SK-N-SH (cell line): ENCODE measurements around the gene RSPO4. TPM values are rescaled to one million over a fixed set of nuclear protein-coding genes. Genes with fewer than 3 reads are reported as not detected.

Source experiments
- CTCF ChIA-PET: fragments of 300-600, 350-600 bp; formaldehyde crosslinking; extraction: SDS; loops from one replicate; lab custom pipeline; 2021; lab: Yijun Ruan, JAX
- POLR2A ChIA-PET: fragments of 350-600 bp; sonication (Branson Sonifier 250); formaldehyde crosslinking; extraction: SDS; loops from one replicate; lab custom pipeline; 2020; ENCODE audit warnings: antibody characterized with exemption, inconsistent platforms; lab: Yijun Ruan, JAX
- DNase-seq: peaks from one replicate; pipeline ENCODE4 v3.0.0; 2012
- H2AFZ ChIP-seq: fragments of 200-600 bp; sonication (generic); 2 replicates; pipeline ENCODE4 v1.8.1; 2016; ENCODE audit warnings: antibody characterized with exemption, mild to moderate bottlenecking, low read depth
- H3F3A ChIP-seq: fragments of 200-600 bp; sonication (generic); replicated peaks from 2 replicates; pipeline ENCODE3; 2016; ENCODE audit warnings: antibody characterized with exemption, mild to moderate bottlenecking; ENCODE audit not compliant: insufficient read depth
- H3K27ac ChIP-seq, 2 experiments: fragments of 200-500 bp in 1 of 2; fragments of 200-600 bp in 1 of 2; sonication (Bioruptor generic) in 1 of 2; sonication (generic), shearing (Covaris generic) in 1 of 2; 2 replicates each; pipeline versions ENCODE4 v1.5.1 to v1.6.1; 2014 to 2016; ENCODE audit warnings: low read depth in 2 of 2, inconsistent platforms in 1 of 2, low read length in 1 of 2, mild to moderate bottlenecking in 1 of 2, mixed read lengths in 1 of 2
- H3K27me3 ChIP-seq: fragments of 200-600 bp; sonication (generic), shearing (Covaris generic); 2 replicates; pipeline ENCODE4 v1.6.1; 2016; ENCODE audit warnings: mixed run types; ENCODE audit not compliant: insufficient read depth
- H3K36me3 ChIP-seq, 2 experiments: fragments of 200-500 bp in 1 of 2; fragments of 200-600 bp in 1 of 2; sonication (Bioruptor generic) in 1 of 2; sonication (generic) in 1 of 2; replicated peaks in 1 of 2; 2 replicates each; pipeline versions ENCODE3 to v1.5.1; 2014 to 2016; ENCODE audit warnings: low read length in 1 of 2, mild to moderate bottlenecking in 1 of 2; ENCODE audit not compliant: insufficient read depth in 2 of 2, control insufficient read depth in 1 of 2
- H3K4me1 ChIP-seq, 2 experiments: fragments of 200-500 bp in 1 of 2; fragments of 200-600 bp in 1 of 2; sonication (Bioruptor generic) in 1 of 2; sonication (generic), shearing (Covaris generic) in 1 of 2; 2 replicates each; pipeline versions ENCODE4 v1.5.1 to v1.6.1; 2014 to 2016; ENCODE audit warnings: low read depth in 1 of 2, low read length in 1 of 2, mixed run types in 1 of 2; ENCODE audit not compliant: insufficient read depth in 2 of 2, control insufficient read depth in 1 of 2
- H3K4me2 ChIP-seq: fragments of 200-600 bp; sonication (generic), shearing (Covaris generic); 2 replicates; pipeline ENCODE4 v1.6.1; 2017; ENCODE audit warnings: mixed run types
- H3K4me3 ChIP-seq, 2 experiments: fragments of 200-500 bp in 1 of 2; fragments of 200-600 bp in 1 of 2; sonication (Bioruptor generic) in 1 of 2; sonication (generic), shearing (Covaris generic) in 1 of 2; 2 replicates each; pipeline versions ENCODE4 v1.5.1 to v1.8.1; 2014 to 2016; ENCODE audit warnings: low read depth in 2 of 2, inconsistent platforms in 1 of 2, low read length in 1 of 2, mild to moderate bottlenecking in 1 of 2, mixed read lengths in 1 of 2, moderate library complexity in 1 of 2
- H3K79me2 ChIP-seq: fragments of 200-600 bp; sonication (generic); 2 replicates; pipeline ENCODE4 v1.8.1; 2017; ENCODE audit warnings: mild to moderate bottlenecking; ENCODE audit not compliant: insufficient read depth
- H3K9ac ChIP-seq: fragments of 200-600 bp; sonication (generic); 2 replicates; pipeline ENCODE4 v1.6.1; 2017; ENCODE audit warnings: mixed run types
- H3K9me2 ChIP-seq: fragments of 200-600 bp; sonication (generic); 2 replicates; pipeline ENCODE4 v1.6.1; 2017; ENCODE audit warnings: mixed run types
- H3K9me3 ChIP-seq: fragments of 200-600 bp; sonication (generic); 2 replicates; pipeline ENCODE4 v1.6.1; 2017; ENCODE audit warnings: mixed run types, mild to moderate bottlenecking, moderate library complexity
- H4K20me1 ChIP-seq: fragments of 200-600 bp; sonication (generic); 2 replicates; pipeline ENCODE4 v1.6.1; 2017; ENCODE audit warnings: mild to moderate bottlenecking, mixed run types; ENCODE audit not compliant: insufficient read depth
- EZH2phosphoT487 ChIP-seq: fragments of 200-600 bp; sonication (generic); IDR thresholded peaks from 2 replicates; pipeline ENCODE4 v1.6.1; 2017; ENCODE audit warnings: low read depth, mixed run types, mild to moderate bottlenecking, antibody characterized with exemption, moderate library complexity, borderline replicate concordance
- FOSL2 ChIP-seq: IDR thresholded peaks from 2 replicates; pipeline ENCODE4 v1.4.0; 2012; ENCODE audit warnings: low read depth, mild to moderate bottlenecking, moderate library complexity, borderline replicate concordance
- FOXM1 ChIP-seq: IDR thresholded peaks from 2 replicates; pipeline ENCODE4 v1.4.0; 2012; ENCODE audit warnings: low read depth, mild to moderate bottlenecking
- GABPA ChIP-seq: IDR thresholded peaks from 2 replicates; pipeline ENCODE4 v1.4.0; 2012; ENCODE audit warnings: low read depth, mild to moderate bottlenecking
- GATA2 ChIP-seq: sonication (generic); formaldehyde crosslinking; IDR thresholded peaks from 2 replicates; pipeline ENCODE4 v1.5.0; 2020; ENCODE audit warnings: mild to moderate bottlenecking, missing genetic modification reagents
- JUND ChIP-seq: IDR thresholded peaks from 2 replicates; pipeline ENCODE4 v1.4.0; 2012
- MXI1 ChIP-seq: IDR thresholded peaks from 2 replicates; pipeline ENCODE4 v1.6.1; 2012; ENCODE audit warnings: mild to moderate bottlenecking, low read depth, low read length, improper control_type of control experiment
- NRF1 ChIP-seq: IDR thresholded peaks from 2 replicates; pipeline ENCODE4 v1.6.1; 2012; ENCODE audit warnings: low read depth, mild to moderate bottlenecking, low read length
- PBX3 ChIP-seq: IDR thresholded peaks from 2 replicates; pipeline ENCODE4; 2012
- POLR2AphosphoS5 ChIP-seq: IDR thresholded peaks from 2 replicates; pipeline ENCODE4 v1.6.1; 2012; ENCODE audit warnings: low read depth, low read length
- RCOR1 ChIP-seq: fragments of 150-350 bp; IDR thresholded peaks from 2 replicates; pipeline ENCODE4 v1.6.1; 2017; ENCODE audit warnings: antibody characterized with exemption, low read length
- RFX5 ChIP-seq: IDR thresholded peaks from 2 replicates; pipeline ENCODE4 v1.6.1; 2012; ENCODE audit warnings: mild to moderate bottlenecking, improper control_type of control experiment, low read length
- SIN3A ChIP-seq: IDR thresholded peaks from 2 replicates; pipeline ENCODE4 v1.6.1; 2012; ENCODE audit warnings: low read depth, mild to moderate bottlenecking, low read length, moderate library complexity, borderline replicate concordance
- SMC3 ChIP-seq: IDR thresholded peaks from 2 replicates; pipeline ENCODE4 v1.6.1; 2012; ENCODE audit warnings: low read depth, low read length, improper control_type of control experiment
- TAF1 ChIP-seq: IDR thresholded peaks from 2 replicates; pipeline ENCODE4 v1.6.1; 2012; ENCODE audit warnings: low read depth, mild to moderate bottlenecking, low read length, moderate library complexity, borderline replicate concordance
- WGBS: methylation state at CpG from one replicate; pipeline ENCODE4 v1.1.6; 2017; ENCODE audit warnings: low lambda C conversion rate; 5-methylcytosine and 5-hydroxymethylcytosine counted together
- polyA plus RNA-seq, 3 experiments: library from polyadenylated mRNA; depleted of rRNA; stranded (reverse); fragments of >200 nt; gene quantifications; 2 replicates each; pipeline ENCODE4 v1.2.3, GENCODE V29; 2012
- TF ChIP-seq, protein P1 (sequence below): IDR thresholded peaks from 2 replicates; pipeline ENCODE4 v1.4.0; 2012; ENCODE audit warnings: low read depth

RSPO4 gene
- polyA plus RNA-seq, 1 of the 3 experiments (the other 2 are of a cell fraction), result not detected

GRCh38 chr20:998231-998830 is 3.8 kb downstream of the RSPO4 start:
- no peak for DNase-seq
- ChIA-PET CTCF (interaction anchor here (1.3 kb wide), 1 partner anchor 41 kb away, joined by 5 read pairs; no protein-coding TSS in a partner anchor), POLR2A (no interaction called here)
- no peaks in the 10 kb centered on the region for H3K36me3 ChIP-seq
- TF ChIP-seq EZH2phosphoT487, result no peak
- TF ChIP-seq SMC3, result no peak
- TF ChIP-seq, protein P1, sequence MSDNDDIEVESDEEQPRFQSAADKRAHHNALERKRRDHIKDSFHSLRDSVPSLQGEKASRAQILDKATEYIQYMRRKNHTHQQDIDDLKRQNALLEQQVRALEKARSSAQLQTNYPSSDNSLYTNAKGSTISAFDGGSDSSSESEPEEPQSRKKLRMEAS, result no peak
- TF ChIP-seq POLR2AphosphoS5, result no peak
- no peak for TF ChIP-seq NRF1
- no peak for TF ChIP-seq SIN3A
- TF ChIP-seq TAF1, result no peak
- TF ChIP-seq GABPA, result no peak
- TF ChIP-seq FOXM1, result no peak
- no peak for TF ChIP-seq JUND
- TF ChIP-seq PBX3, result no peak
- no peak for TF ChIP-seq RFX5
- no peak for TF ChIP-seq RCOR1
- no peak for TF ChIP-seq GATA2 (CRISPR knock-in tag)
- H3K9me3 ChIP-seq, result no peaks in the 10 kb centered on the region
- 47% methylated on average over 6 of the region's 6 CpGs for WGBS
- no peaks in the 10 kb centered on the region for H3F3A ChIP-seq
- peaks cover 18% of the 10 kb centered on the region; the same call in 1 of the 2 replicates for H3K27me3 ChIP-seq
- no peaks in the 10 kb centered on the region for H4K20me1 ChIP-seq
- H2AFZ ChIP-seq, result no peak overlapping the region
- H3K4me1 ChIP-seq, result peaks cover 0 to 11% of the 10 kb centered on the region in 2 experiments; a peak in 1 of 4 replicates
- H3K9ac ChIP-seq, result no peak overlapping the region
- H3K4me3 ChIP-seq, result no peak overlapping the region
- no peak overlapping the region for H3K4me2 ChIP-seq
- no peaks in the 10 kb centered on the region for H3K79me2 ChIP-seq
- H3K27ac ChIP-seq, result no peak overlapping the region
- H3K9me2 ChIP-seq, result no peaks in the 10 kb centered on the region

- POLR2A ChIA-PET, result no interaction called here
- WGBS, result 47% methylated on average over 4 of the region's 6 CpGs
Measured at GRCh38 chr20:997486-997885, 4.6 kb downstream of the RSPO4 start.

More at GRCh38 chr20:997486-997885, 4.6 kb downstream of the RSPO4 start:
- Histone ChIP-seq H3K36me3 (no peaks in the 10 kb centered on the region), H3K9me3 (no peaks in the 10 kb centered on the region), H3K4me2 (no peak overlapping the region), H3K9me2 (no peaks in the 10 kb centered on the region), H3K79me2 (no peaks in the 10 kb centered on the region), H3F3A (no peaks in the 10 kb centered on the region), H2AFZ (no peak overlapping the region), H4K20me1 (no peaks in the 10 kb centered on the region), H3K9ac (no peak overlapping the region), H3K4me3 (no peak overlapping the region), H3K4me1 (peaks cover 0 to 6% of the 10 kb centered on the region in 2 experiments; a peak in 1 of 4 replicates), H3K27me3 (peaks cover 10% of the 10 kb centered on the region; the same call in 1 of the 2 replicates), H3K27ac (no peak overlapping the region)
- TF ChIP-seq RCOR1 (no peak), SIN3A (no peak), MXI1 (no peak), GATA2 (CRISPR knock-in tag) (no peak), FOSL2 (no peak)
- CTCF ChIA-PET, result interaction anchor here (0.6 kb wide), 1 partner anchor 8 kb away, joined by 3 read pairs; no protein-coding TSS in a partner anchor
- DNase-seq, result no peak
